HEK293 (cell line): Measurements from ENCODE around the gene LDLR.

Experiments
- AEBP2 ChIP-seq: fragments of 450-650 bp; formaldehyde crosslinking; IDR thresholded peaks from 2 replicates; pipeline ENCODE4 v1.5.1; 2016; ENCODE audit warnings: missing biosample characterization, missing genetic modification characterization, borderline replicate concordance
- FEZF1 ChIP-seq: fragments of 450-650 bp; formaldehyde crosslinking; IDR thresholded peaks from 2 replicates; pipeline ENCODE4 v1.5.1; 2016; ENCODE audit warnings: missing biosample characterization, missing genetic modification characterization
- HOXA7 ChIP-seq: sonication (generic); formaldehyde crosslinking; IDR thresholded peaks from 2 replicates; pipeline ENCODE4 v1.8.1; 2022; ENCODE audit warnings: missing genetic modification reagents, borderline replicate concordance
- KLF10 ChIP-seq: fragments of 450-650 bp; IDR thresholded peaks from 2 replicates; pipeline ENCODE4 v1.5.1; 2018; ENCODE audit warnings: missing biosample characterization, mild to moderate bottlenecking, missing genetic modification characterization
- KLF16 ChIP-seq: fragments of 450-650 bp; formaldehyde crosslinking; IDR thresholded peaks from 2 replicates; pipeline ENCODE4 v1.5.1; 2017; ENCODE audit warnings: missing biosample characterization, missing genetic modification characterization
- MYNN ChIP-seq: fragments of 450-650 bp; formaldehyde crosslinking; IDR thresholded peaks from 2 replicates; pipeline ENCODE4 v1.5.1; 2016; ENCODE audit warnings: missing biosample characterization, missing genetic modification characterization, borderline replicate concordance
- SCRT1 ChIP-seq: fragments of 450-650 bp; formaldehyde crosslinking; IDR thresholded peaks from 2 replicates; pipeline ENCODE4 v1.5.1; 2016; ENCODE audit warnings: missing biosample characterization, missing genetic modification characterization, borderline replicate concordance
- SP7 ChIP-seq: fragments of 450-650 bp; formaldehyde crosslinking; IDR thresholded peaks from 2 replicates; pipeline ENCODE4 v1.5.1; 2016; ENCODE audit warnings: missing biosample characterization, missing genetic modification characterization
- TSHZ1 ChIP-seq: fragments of 450-650 bp; formaldehyde crosslinking; IDR thresholded peaks from 2 replicates; pipeline ENCODE4 v1.5.1; 2016; ENCODE audit warnings: missing biosample characterization, missing genetic modification characterization, borderline replicate concordance
- YY2 ChIP-seq: fragments of 450-650 bp; formaldehyde crosslinking; IDR thresholded peaks from 2 replicates; pipeline ENCODE4 v1.5.1; 2016; ENCODE audit warnings: missing biosample characterization, missing genetic modification characterization
- ZBTB11 ChIP-seq: fragments of 450-650 bp; formaldehyde crosslinking; conservative IDR thresholded peaks from 2 replicates; pipeline ENCODE4 v1.5.1; 2016; ENCODE audit warnings: low read depth, missing biosample characterization, missing genetic modification characterization
- ZFHX2 ChIP-seq: fragments of 450-650 bp; formaldehyde crosslinking; conservative IDR thresholded peaks from 2 replicates; pipeline ENCODE4 v1.5.1; 2016; ENCODE audit warnings: missing biosample characterization, missing genetic modification characterization
- ZFP41 ChIP-seq: fragments of 450-650 bp; formaldehyde crosslinking; IDR thresholded peaks from 2 replicates; pipeline ENCODE4 v1.5.1; 2016; ENCODE audit warnings: missing biosample characterization, missing genetic modification characterization, borderline replicate concordance
- ZNF114 ChIP-seq: fragments of 450-650 bp; formaldehyde crosslinking; IDR thresholded peaks from 2 replicates; pipeline ENCODE4 v1.5.0; 2017; ENCODE audit warnings: missing biosample characterization, missing genetic modification characterization
- ZNF155 ChIP-seq: fragments of 450-650 bp; formaldehyde crosslinking; IDR thresholded peaks from 2 replicates; pipeline ENCODE4 v1.5.1; 2016; ENCODE audit warnings: missing biosample characterization, missing genetic modification characterization
- ZNF280C ChIP-seq: fragments of 450-650 bp; formaldehyde crosslinking; IDR thresholded peaks from 2 replicates; pipeline ENCODE4 v1.5.1; 2016; ENCODE audit warnings: missing biosample characterization, missing genetic modification characterization
- ZNF48 ChIP-seq: fragments of 450-650 bp; formaldehyde crosslinking; IDR thresholded peaks from 2 replicates; pipeline ENCODE4 v1.5.1; 2016; ENCODE audit warnings: missing biosample characterization, missing genetic modification characterization
- ZNF561 ChIP-seq: fragments of 450-650 bp; IDR thresholded peaks from 2 replicates; pipeline ENCODE4 v1.5.1; 2018; ENCODE audit warnings: missing biosample characterization, missing genetic modification characterization, borderline replicate concordance
- ZNF629 ChIP-seq: fragments of 450-650 bp; formaldehyde crosslinking; IDR thresholded peaks from 2 replicates; pipeline ENCODE4 v1.5.1; 2017; ENCODE audit warnings: missing biosample characterization, missing genetic modification characterization
- ZNF791 ChIP-seq: fragments of 450-650 bp; formaldehyde crosslinking; IDR thresholded peaks from 2 replicates; pipeline ENCODE4 v1.5.1; 2016; ENCODE audit warnings: missing biosample characterization, missing genetic modification characterization
- ZNF830 ChIP-seq: fragments of 450-650 bp; IDR thresholded peaks from 2 replicates; pipeline ENCODE4 v1.5.0; 2018; ENCODE audit warnings: missing biosample characterization, missing genetic modification characterization, low read depth, mild to moderate bottlenecking, moderate library complexity
- ZNF837 ChIP-seq: fragments of 450-650 bp; formaldehyde crosslinking; IDR thresholded peaks from 2 replicates; pipeline ENCODE4 v1.5.1; 2016; ENCODE audit warnings: missing biosample characterization, missing genetic modification characterization
- ZNF843 ChIP-seq: fragments of 450-650 bp; formaldehyde crosslinking; IDR thresholded peaks from 2 replicates; pipeline ENCODE4 v1.5.1; 2016; ENCODE audit warnings: missing biosample characterization, missing genetic modification characterization
- ZSCAN18 ChIP-seq: fragments of 450-650 bp; formaldehyde crosslinking; IDR thresholded peaks from 2 replicates; pipeline ENCODE4 v1.5.1; 2016; ENCODE audit warnings: missing biosample characterization, missing genetic modification characterization
- ZSCAN5A ChIP-seq: fragments of 450-650 bp; formaldehyde crosslinking; IDR thresholded peaks from 2 replicates; pipeline ENCODE4 v1.5.1; 2016; ENCODE audit warnings: missing biosample characterization, missing genetic modification characterization

Gene LDLR

GRCh38 chr19:11090264-11090996 lies 1.2 kb downstream of the LDLR start (continued):
- no peak for TF ChIP-seq AEBP2 (tag by site-specific recombination)
- no peak for TF ChIP-seq ZNF561 (tag by site-specific recombination)
- peak; percentile 27; the same call in 1 of the 2 replicates for TF ChIP-seq ZNF843 (tag by site-specific recombination)
- TF ChIP-seq ZNF114 (tag by site-specific recombination): no peak
- TF ChIP-seq ZFHX2 (tag by site-specific recombination): peak; percentile 24
- TF ChIP-seq HOXA7 (CRISPR knock-in tag): no peak
- 0 out of 2 replicates have a peak, but pooled peaks have one; percentile 18 for TF ChIP-seq KLF16 (tag by site-specific recombination)
- no peak for TF ChIP-seq MYNN
- TF ChIP-seq ZNF48 (tag by site-specific recombination): no peak
- no peak for TF ChIP-seq YY2
- TF ChIP-seq ZNF629 (tag by site-specific recombination): 0 out of 2 replicates have a peak, but pooled peaks have one; percentile 37
- TF ChIP-seq SP7 (tag by site-specific recombination): peak; percentile 60; the same call in 1 of the 2 replicates
- TF ChIP-seq KLF10 (tag by site-specific recombination): peak; percentile 31; the same call in 1 of the 2 replicates
- no peak for TF ChIP-seq ZNF837
- no peak for TF ChIP-seq ZFP41
- TF ChIP-seq ZNF830 (tag by site-specific recombination): no peak
- TF ChIP-seq ZBTB11 (tag by site-specific recombination): peak; percentile 75
- no peak for TF ChIP-seq ZNF155 (tag by site-specific recombination)
- TF ChIP-seq ZSCAN18: no peak
- no peak for TF ChIP-seq SCRT1
- no peak for TF ChIP-seq ZNF280C (tag by site-specific recombination)
- no peak for TF ChIP-seq FEZF1 (tag by site-specific recombination)
- TF ChIP-seq TSHZ1: 0 out of 2 replicates have a peak, but pooled peaks have one; percentile 50
- TF ChIP-seq ZSCAN5A (tag by site-specific recombination): peak; percentile 64; the same call in 1 of the 2 replicates
- no peak for TF ChIP-seq ZNF791 (tag by site-specific recombination)
